ENCODE results near the gene USP3. TPM values are rescaled to one million over a fixed set of nuclear protein-coding genes. Genes with fewer than 3 reads are reported as not detected.

The USP3 gene
- polyA plus RNA-seq, 1 of the 3 experiments (the other 2 are of a cell fraction): 9.3 TPM

GRCh38 chr15:63490345-63491034 is 13.9 kb upstream of the USP3 start (continued):
- no peak for TF ChIP-seq RXRA (IDR thresholded peaks at IDR 0.05; ENCODE audit: borderline replicate concordance, low read depth)

DNA sequence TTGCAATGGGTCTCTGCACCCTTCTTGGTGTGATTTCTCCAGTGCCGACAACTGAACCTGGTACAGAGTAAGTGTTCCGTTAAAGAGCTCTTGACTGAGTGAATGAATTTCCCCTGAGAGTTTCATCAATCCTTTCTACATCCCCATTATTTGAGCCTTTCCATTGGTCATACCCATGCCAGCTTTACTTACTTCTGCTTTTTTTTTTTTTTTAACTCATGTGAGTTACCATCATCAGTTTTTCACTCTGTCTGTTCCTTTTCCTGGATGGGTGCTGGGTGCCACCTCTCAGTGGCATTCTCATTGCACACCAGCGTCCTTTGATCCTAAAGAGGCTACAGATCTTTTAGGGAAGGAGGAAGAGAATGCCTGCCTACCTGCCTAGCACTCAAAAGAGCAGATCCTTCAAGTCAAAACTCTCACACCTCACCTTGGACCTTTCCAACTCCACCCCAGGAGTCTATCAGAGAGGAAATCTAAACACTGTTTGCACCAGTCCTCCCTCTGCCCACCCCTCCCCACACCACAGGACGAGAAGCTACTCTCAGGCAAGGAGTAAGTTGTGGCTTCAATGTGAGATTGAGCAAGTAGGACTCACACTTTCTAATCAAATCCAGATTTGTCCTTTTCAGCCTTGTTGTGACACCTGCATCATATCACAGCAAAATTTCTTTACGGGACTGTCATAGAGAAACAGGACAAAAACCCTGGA is 13.1 kb upstream of the USP3 start:
- Histone ChIP-seq H4K20me1 (ENCODE audit: insufficient read depth) (no peaks in the 10 kb centered on the region), H3K27ac (ENCODE audit: low read depth in 2 of 2, low read length in 1 of 2) (no peak overlapping the region), H3K9ac (no peak overlapping the region), H3K4me3 (ENCODE audit: low read depth in 2 of 2, low read length in 1 of 2) (no peak overlapping the region), H2AFZ (ENCODE audit: low read depth) (no peak overlapping the region), H3K27me3 (ENCODE audit: insufficient read depth) (no peaks in the 10 kb centered on the region), H3K4me1 (ENCODE audit: control insufficient read depth in 1 of 2, insufficient read depth in 2 of 2, low read depth in 1 of 2, low read length in 1 of 2) (peaks cover 3 to 6% of the 10 kb centered on the region in 2 experiments; a peak in 2 of 4 replicates), H3K9me3 (no peaks in the 10 kb centered on the region), H3F3A (replicated peaks; ENCODE audit: insufficient read depth) (peaks cover 3% of the 10 kb centered on the region), H3K36me3 (replicated peaks in 1 of 2; ENCODE audit: control insufficient read depth in 1 of 2, insufficient read depth in 2 of 2, low read length in 1 of 2) (no peaks in the 10 kb centered on the region), H3K4me2 (no peak overlapping the region), H3K79me2 (ENCODE audit: insufficient read depth) (no peaks in the 10 kb centered on the region), H3K9me2 (no peaks in the 10 kb centered on the region)
- TF ChIP-seq GATA2 (CRISPR knock-in tag; IDR thresholded peaks at IDR 0.05): no peak
- TF ChIP-seq FOXM1 (IDR thresholded peaks at IDR 0.05; ENCODE audit: low read depth): no peak
- TF ChIP-seq EZH2phosphoT487 (IDR thresholded peaks at IDR 0.05; ENCODE audit: borderline replicate concordance, low read depth): no peak
- TF ChIP-seq CHD2 (IDR thresholded peaks at IDR 0.05; ENCODE audit: low read length, partially characterized antibody): no peak
- TF ChIP-seq POLR2AphosphoS5 (IDR thresholded peaks at IDR 0.05; ENCODE audit: low read depth, low read length): no peak
- POLR2A ChIA-PET: no interaction called here
- WGBS (ENCODE audit: low lambda C conversion rate): 81% methylated on average over 5 of the region's 5 CpGs
- no peak for DNase-seq
- CTCF ChIA-PET: interaction anchor here (1.1 kb wide), 1 partner anchor 25 kb away, joined by 3 read pairs; no protein-coding TSS in a partner anchor

DNA sequence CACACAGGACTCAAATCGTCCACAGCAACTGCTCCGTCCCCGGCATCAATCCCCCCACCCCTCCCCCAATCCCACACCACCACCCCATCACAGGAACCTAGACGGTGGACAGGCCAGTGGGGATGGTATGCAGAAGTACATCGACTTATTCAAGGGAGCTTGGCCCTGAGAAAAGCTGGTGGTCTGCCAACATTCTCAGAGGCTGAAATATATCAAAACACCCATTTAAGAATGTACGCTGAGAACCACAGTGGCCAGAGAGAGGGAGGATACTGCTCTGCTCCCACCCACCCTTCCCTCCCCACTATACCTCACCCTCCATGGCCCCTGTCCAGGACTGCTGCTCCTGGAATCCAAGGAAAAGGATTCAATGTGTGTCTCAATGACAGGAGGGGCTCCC is 12.4 kb upstream of the USP3 start:
- H4K20me1 ChIP-seq (ENCODE audit: insufficient read depth): no peaks in the 10 kb centered on the region
- peaks cover 5% of the 10 kb centered on the region for H3F3A ChIP-seq (replicated peaks; ENCODE audit: insufficient read depth)
- no peaks in the 10 kb centered on the region for H3K36me3 ChIP-seq (replicated peaks in 1 of 2; ENCODE audit: control insufficient read depth in 1 of 2, insufficient read depth in 2 of 2, low read length in 1 of 2)
- no peaks in the 10 kb centered on the region for H3K9me2 ChIP-seq
- no peak overlapping the region for H3K27ac ChIP-seq (ENCODE audit: low read depth in 2 of 2, low read length in 1 of 2)
- H2AFZ ChIP-seq (ENCODE audit: low read depth): no peak overlapping the region
- TF ChIP-seq USF2 (IDR thresholded peaks at IDR 0.05; ENCODE audit: borderline replicate concordance, low read depth, low read length) (no peak), EZH2phosphoT487 (IDR thresholded peaks at IDR 0.05; ENCODE audit: borderline replicate concordance, low read depth) (no peak), RCOR1 (IDR thresholded peaks at IDR 0.05; ENCODE audit: low read length) (no peak), RFX5 (IDR thresholded peaks at IDR 0.05; ENCODE audit: low read length) (no peak), FOXM1 (IDR thresholded peaks at IDR 0.05; ENCODE audit: low read depth) (no peak), MXI1 (IDR thresholded peaks at IDR 0.05; ENCODE audit: low read depth, low read length) (no peak), CHD2 (IDR thresholded peaks at IDR 0.05; ENCODE audit: low read length, partially characterized antibody) (no peak), REST (IDR thresholded peaks at IDR 0.05; ENCODE audit: low read depth, low read length) (no peak), POLR2AphosphoS5 (IDR thresholded peaks at IDR 0.05; ENCODE audit: low read depth, low read length) (no peak), NRF1 (IDR thresholded peaks at IDR 0.05; ENCODE audit: low read depth, low read length) (no peak)
- TF ChIP-seq, protein P1, sequence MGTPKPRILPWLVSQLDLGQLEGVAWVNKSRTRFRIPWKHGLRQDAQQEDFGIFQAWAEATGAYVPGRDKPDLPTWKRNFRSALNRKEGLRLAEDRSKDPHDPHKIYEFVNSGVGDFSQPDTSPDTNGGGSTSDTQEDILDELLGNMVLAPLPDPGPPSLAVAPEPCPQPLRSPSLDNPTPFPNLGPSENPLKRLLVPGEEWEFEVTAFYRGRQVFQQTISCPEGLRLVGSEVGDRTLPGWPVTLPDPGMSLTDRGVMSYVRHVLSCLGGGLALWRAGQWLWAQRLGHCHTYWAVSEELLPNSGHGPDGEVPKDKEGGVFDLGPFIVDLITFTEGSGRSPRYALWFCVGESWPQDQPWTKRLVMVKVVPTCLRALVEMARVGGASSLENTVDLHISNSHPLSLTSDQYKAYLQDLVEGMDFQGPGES (IDR thresholded peaks at IDR 0.05; ENCODE audit: low read depth, low read length): no peak
- no peaks in the 10 kb centered on the region for H3K9me3 ChIP-seq
- H3K4me3 ChIP-seq (ENCODE audit: low read depth in 2 of 2, low read length in 1 of 2): no peak overlapping the region
- 72% methylated on average over 6 of the region's 6 CpGs for WGBS (ENCODE audit: low lambda C conversion rate)
- H3K79me2 ChIP-seq (ENCODE audit: insufficient read depth): no peaks in the 10 kb centered on the region
- CTCF ChIA-PET: interaction anchor here (1.2 kb wide), 1 partner anchor 118 kb away, joined by 3 read pairs; no protein-coding TSS in a partner anchor
- no peaks in the 10 kb centered on the region for H3K27me3 ChIP-seq (ENCODE audit: insufficient read depth)
- H3K4me1 ChIP-seq (ENCODE audit: control insufficient read depth in 1 of 2, insufficient read depth in 2 of 2, low read depth in 1 of 2, low read length in 1 of 2): peaks cover 3 to 6% of the 10 kb centered on the region in 2 experiments; a peak in 2 of 4 replicates
- no peak overlapping the region for H3K4me2 ChIP-seq
- DNase-seq: no peak
- POLR2A ChIA-PET: no interaction called here
- H3K9ac ChIP-seq: no peak overlapping the region

All from SK-N-SH (cell line).